LHCN-M2 (cell line): ENCODE data around the gene MYRFL. TPM values are rescaled to one million over a fixed set of nuclear protein-coding genes. Genes with fewer than 3 reads are reported as not detected.

Source experiments
- DNase-seq: peaks from one replicate; pipeline ENCODE4 v3.0.0-alpha.2; 2012; ENCODE audit warnings: low read depth
- total RNA-seq: library from RNA; depleted of rRNA; stranded (reverse); fragments of >200 nt; gene quantifications from 2 replicates; pipeline ENCODE4 v1.2.3, GENCODE V29; 2014

The MYRFL gene
- total RNA-seq, 1 experiment from 2014 or later, result not detected

DNA sequence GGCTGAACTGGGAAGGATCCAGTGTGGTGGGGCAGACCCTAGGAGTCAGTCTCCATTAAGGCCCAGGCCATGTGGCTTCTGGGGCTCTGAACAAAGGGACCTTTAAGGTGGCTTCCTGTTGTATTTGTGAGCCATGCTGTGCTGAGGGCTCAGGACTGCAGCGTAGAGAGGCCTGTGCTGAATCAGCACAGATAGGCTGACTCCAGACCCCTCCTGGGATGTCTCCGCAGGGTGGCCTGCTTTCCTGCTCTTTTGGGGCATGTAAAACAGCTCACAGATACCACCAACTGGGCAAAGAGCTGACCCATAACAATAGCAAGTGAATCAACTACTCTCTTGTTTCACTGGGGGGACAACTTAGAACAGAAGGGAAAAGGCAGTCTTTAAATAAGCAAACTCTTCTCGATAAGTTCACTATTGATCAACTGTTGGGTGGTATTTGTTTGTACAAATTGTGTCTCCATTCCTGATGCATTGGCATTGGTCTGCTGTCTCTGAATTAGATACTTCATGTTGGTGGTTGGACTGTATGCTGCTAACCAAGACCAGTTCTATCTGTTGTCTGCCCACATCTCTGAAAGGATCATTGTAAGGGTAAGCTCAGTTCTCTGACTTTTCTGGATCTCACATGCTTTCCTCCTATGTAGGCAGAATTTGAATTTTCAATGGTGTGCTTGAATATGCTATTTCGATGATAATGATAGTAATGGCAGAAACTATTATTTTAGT, 71.8 kb downstream of the MYRFL start:
- no peak for DNase-seq

DNA sequence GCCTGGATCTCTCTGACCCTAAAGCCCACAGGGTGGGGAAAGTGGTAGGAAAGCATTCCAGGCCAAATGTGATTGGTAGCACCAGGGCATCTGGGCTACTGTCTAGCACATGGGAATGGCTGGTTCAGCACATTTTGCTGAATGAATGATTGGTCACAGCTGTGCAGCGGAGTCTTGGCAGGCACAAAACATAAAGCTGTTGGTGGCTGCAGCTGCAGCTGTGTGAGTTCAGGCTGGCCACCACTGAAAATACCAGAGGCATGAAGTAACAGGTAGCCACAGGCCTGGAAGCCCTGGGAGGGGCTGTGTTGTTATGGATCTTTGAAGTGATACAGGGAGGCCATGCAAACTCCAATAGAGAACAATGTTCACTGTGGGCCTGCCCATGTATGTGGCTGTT, 72.7 kb downstream of the MYRFL start:
- DNase-seq, result peak; percentile 98

DNA sequence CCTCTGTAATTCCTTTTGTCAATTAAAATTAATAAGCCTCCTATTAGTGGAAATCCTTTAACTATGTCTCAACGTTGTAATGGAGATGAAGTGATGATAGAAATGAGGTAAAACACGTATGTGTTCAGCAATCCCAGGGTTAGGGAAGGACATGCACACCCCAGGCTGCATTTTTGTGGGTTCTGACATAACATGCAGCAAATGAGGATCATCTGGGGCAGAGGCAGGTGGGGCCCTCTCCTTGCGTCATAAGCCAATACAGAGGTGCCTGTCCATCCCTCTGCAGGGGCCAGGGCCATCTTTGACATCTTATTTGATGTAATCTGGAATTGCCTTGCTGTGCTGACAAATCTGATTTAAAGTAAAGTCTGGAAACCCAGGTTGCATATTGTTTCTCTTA, 73.2 kb downstream of the MYRFL start:
- DNase-seq, result peak; percentile 82

DNA sequence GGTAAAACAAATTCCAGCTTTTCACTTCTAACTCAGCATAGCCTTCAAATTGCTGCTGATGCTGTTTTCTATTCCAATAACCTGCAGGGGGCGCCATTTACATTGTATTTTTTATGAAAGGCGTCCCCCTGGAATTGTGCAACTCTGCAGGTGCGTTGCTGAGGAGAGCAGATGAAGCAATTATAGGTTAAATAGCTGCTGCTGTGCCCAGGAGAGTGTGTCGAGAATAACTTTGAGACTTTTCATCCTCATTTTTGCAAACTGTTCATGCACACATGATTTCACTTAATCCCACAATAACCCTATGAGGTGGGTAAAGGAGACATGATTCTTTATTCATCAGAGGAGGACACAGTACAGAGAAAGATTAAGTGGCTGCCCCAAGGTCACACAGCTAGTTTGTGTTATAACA, 75.7 kb downstream of the MYRFL start:
- DNase-seq, result peak; percentile 62

DNA sequence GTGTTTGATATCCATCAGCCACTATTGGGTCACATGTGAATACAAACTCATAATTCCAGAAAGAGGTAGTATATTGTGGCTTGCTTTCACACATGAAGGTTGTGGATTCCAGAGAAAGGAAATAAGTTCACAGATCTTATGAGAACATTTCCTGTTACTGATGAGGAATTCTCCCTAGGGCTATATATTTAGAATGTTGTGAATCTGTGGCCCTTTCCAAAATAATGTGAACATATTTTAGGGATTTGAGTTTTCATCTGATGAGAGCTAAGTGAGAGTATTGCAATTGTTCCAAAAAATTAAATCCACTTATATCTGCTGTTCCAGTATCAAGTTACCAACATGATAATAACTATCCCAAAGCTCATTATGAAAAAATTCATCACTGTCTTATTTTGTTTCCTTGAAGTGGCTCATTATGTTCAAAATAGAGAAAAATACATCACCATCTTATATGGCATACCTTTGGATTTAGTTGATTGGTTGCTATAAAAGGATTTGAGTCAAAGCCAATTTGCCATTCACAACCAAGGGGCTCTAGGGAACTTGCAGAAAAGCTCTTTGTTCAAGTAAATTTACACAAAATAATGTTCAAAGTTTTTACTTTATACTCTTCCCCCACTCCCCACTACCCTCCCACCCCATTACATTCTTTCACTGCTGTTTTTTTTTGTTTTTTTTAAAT, 76.3 kb downstream of the MYRFL start:
- DNase-seq, result no peak

DNA sequence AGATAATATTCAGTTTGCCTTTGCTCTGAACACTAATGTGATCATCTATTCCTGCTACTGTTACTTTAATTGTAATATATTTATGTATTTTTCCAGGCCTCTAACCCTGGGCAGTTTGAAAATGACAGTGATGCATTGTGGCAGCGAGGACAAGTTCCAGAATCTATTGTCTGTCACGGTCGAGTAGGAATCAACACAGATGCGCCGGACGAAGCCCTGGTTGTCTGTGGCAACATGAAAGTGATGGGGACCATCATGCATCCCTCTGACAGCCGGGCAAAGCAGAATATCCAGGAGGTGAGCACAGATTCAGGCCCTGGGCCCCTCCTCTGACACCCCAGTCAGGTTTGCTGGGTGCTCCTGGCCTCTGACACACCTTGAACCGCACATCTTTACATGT, 78.5 kb downstream of the MYRFL start:
- DNase-seq, result no peak

DNA sequence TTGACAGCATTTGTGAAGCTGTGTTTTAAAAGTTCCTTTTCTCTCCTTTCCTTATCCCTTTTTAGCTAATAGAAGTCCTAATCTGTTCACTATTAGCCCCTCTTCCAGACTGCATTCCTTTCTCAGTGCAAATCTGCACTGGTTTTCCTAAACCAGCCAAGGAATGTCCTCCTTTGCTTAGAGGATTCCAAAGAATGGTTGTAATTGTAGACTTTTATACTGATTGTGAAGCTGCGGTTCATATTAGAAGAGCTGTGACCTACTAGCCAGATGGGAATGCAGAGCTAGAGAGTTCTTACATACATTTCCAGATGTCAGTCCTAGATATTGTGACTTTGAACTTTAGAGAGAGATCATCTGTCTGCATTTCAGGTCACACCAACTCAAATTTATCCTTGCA, 79.8 kb downstream of the MYRFL start:
- peak; percentile 27 for DNase-seq

DNA sequence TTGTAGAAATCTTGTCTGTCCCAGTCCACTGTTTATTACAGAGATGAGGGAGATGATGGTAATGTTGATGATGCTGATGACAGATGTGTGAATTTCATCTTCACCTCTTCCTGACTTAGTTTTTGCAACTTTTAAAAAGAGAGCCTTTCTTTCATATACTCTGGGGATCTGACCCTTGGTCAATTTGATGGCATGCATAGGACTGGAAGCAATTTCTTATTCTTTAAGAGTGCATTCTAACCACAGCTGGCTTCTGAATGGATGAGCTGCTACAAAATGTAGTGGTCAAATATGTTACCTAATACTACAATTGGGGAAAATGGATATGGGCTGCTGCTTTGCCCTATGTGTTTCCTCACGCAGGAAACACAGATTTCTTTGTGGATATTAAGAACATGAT, 80.8 kb downstream of the MYRFL start:
- no peak for DNase-seq

DNA sequence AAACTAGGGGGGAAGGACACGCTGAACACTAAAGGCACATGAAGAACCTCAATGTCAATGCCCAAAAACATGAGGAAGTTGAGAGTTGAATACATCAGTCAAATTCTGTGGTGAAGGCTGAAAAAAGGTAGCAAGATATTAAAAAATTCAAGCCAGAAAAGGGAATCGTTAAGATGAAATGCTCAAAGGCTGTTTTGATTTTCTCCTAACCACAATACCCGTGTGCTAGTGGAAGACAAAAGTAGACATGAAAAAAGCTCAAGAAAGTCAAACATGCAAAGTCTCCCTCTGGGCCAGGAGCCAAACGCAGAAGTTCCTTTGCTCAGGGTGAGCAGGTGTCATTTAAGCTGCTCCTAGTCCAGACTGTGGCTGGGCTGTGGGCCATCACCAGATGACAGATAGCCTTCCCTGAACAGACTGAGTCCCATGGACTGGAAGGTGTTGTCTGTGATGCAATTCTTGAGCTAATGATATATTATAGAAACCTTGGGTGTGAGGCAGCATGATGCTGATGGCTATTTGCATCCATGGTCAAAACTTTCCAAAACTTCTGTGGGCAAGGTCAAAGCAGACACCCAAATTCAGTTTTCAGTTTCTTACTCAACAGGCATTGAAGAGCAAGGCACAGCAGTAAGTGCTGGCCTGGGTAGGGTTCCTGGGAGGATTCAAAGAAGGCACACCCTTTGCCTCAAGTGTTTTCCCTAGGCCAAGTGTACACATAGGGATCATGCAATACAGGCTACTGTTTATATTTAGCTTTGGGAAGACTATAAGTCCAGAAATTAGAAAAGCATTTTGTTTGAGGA, 81.6 kb downstream of the MYRFL start:
- DNase-seq, result no peak

DNA sequence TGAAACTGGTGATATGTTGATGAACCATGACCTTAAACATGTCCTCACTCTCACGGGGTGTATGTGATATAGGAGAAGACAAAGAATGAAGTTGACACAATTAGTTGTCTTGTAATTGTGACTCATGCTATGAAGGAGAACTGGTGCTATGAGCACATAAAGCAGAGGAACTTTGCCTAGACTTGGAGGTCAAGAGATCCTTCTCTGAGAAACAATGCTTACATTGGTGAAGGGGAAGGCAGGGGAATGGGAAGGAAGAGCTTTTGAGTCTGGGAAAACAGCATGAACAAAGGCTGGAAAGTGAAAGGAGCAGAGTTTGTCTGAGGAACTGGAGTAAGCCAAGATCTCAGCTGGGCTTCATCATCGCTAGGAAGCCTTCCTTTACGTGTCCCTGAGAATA, 83.2 kb downstream of the MYRFL start:
- no peak for DNase-seq

DNA sequence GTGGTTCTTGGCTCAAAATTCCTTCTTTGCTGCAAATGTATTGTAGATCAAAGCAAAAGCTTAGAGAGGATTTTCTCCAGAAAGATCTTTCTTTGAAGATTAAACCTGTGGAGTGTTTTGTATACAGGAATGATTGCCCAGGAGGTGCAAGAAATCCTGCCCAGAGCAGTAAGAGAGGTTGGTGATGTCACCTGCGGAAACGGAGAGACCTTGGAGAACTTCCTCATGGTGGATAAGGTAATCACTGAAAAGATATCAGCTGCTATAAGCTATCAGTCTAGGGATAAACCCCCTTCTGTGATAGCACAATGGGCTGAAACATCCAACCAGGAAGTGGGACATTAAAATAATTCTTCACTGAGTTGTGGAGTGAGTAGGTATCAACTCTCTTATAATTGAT, 85.7 kb downstream of the MYRFL start:
- no peak for DNase-seq

DNA sequence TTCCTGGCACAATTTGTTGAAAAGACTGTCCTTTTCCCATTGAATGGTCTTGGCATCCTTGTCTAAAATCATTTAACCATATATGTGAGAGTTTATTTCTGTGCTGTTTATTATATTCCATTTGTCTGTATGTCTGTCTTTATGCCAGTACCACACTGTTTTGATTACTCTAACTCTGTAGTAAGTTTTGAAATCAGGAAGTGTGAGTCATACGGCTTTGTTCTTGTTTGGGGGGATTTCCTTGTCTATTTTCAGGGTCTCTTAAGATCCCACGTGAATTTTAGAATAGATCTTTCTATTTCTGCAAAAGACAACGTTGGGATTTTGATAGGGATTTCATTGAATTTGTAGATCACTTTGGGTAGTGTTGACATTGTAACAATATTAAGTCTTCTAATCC, 88.5 kb downstream of the MYRFL start:
- DNase-seq, result no peak

DNA sequence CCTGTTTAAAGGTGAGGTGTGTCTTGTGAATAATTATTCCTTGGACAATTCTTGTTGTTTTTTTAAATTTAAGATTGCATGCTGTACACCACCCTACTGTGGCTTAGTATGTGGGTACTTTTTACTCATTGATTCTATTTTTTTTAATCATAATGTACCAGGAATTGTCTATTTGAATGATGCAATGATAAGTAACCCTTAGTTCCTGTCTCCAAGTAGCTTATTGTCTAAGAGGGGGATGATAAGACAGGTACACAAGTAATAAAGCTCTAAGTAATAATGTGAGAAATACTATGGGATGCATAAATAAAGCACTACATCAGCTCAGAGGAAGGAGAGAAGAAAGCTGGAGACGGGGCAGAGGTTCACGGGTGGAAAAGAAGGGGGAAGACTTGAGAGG, 90.9 kb downstream of the MYRFL start:
- DNase-seq, result no peak

DNA sequence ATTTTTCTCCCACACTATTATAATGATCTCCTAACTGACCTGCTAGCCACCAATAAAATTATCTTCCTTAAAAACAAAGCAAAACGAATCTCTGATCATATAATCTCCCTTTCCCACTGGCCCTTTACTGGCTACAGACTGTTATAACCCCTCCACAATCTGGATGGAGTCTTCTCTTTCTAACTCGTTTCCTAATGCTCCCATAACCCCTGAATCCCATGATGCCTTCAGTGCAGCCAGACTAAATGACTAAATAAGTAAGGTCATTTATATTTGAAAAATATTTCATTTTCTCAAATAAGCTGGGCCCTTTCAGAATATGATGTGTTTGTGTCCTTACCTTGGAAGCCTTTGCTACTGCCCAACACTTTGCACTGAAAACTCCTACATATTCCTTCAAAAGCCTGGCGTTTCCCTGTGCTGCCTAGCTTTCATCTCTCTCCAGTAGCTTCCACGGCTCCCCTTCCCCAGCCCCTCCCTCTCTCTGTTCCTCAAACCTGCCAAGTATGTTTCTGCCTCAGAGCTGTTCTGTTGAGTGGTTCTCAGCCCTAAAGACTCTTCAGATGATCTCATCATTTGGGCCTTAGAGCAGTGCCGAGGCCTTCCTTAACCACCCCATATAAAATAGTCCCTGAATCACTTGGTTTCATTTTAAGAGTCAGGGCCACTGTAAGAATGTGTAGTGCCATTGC, 91.7 kb downstream of the MYRFL start:
- no peak for DNase-seq

DNA sequence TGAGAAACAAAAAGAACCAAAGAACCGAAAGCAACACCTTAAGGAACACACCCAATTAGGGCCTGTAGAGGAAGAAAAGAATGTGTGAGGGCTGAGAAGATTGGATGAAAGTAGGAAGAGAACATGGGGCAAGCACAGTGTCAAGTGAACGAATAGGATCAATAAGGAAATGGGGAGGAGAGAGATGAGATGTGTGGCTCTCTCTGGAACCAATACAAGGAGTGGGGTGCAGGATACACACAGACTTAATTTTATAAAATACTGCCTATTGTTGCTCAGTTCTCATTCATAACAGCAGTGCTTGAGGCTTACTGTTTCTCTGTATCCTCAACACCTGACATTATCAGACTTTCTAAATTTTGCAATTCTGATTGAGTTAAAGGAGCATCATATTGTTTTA, 93.3 kb downstream of the MYRFL start:
- DNase-seq, result no peak

DNA sequence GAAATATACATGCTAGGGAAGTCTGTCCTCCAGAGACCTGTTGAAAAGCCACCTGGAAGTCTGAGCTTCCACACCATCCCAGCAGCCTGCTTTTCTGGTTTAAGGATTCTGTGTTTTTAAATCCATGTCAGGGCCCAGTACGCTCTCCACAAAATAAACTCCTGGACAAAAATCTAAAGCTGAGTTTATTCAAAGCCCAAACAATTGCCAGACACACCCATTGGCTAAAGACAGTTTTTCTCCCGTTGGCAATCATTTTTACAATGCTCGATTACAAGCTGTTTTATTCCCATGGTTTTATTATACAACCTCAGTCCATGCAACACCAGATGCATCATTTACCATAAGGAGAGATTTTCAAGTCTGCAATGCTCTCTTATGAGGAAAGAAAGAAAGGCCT, 94.5 kb downstream of the MYRFL start:
- DNase-seq, result no peak

DNA sequence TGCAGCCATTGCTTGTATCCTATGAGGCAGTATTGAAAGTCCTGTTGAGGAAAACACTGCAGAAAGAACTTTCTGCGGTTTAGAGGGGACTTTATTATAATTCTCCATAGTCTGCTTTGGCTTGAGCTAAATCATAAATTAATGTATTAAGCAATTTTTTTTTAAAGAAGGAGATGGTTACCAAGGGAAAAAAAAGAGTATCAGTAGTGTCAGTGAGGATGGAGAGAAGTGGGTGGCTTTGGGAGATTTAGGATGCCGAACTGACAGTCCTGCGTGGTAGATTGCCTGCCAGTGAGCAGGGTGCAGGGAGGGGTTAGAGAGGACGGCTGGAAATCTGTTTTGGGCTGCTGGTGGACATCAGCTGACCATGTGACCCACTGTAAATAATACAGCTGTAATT, 96.8 kb downstream of the MYRFL start:
- no peak for DNase-seq

DNA sequence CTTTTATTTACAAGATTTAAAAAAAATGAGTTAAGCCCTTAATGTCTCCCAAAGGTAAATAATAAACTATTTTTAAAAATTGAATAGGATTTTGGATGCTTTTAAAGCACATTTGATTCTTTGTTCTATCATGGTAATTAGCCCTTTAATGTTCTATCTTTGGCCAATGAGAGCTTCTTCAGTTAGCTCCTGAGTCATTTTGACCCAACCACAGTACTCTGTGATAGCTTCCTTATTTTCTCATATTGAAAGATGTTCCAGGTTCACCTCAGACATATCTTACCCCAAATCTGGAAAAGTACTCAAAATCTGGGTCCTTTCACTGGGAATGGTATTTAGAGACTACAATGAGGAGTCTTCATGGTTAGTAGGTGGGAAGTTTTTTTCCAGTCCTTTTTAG, 98.0 kb downstream of the MYRFL start:
- no peak for DNase-seq

DNA sequence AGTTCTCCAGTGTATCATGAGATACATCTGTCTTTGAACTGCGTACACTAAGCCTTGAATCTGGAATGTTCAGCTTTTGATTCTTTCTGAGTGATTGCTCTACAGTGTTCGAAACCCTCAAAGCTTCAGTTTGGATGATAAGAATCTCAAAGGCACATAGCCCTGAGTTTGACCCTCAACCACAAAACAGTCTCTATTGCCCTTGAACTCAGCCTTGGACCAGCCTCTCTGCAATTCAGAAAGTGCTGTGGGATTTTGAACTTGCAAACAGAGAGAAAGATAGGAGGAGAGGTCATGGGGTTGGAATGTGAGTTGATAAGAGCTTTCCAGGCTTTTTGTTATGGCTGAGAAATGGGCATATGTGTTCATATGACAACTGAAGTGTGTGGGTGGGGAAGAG, 100.3 kb downstream of the MYRFL start:
- no peak for DNase-seq

DNA sequence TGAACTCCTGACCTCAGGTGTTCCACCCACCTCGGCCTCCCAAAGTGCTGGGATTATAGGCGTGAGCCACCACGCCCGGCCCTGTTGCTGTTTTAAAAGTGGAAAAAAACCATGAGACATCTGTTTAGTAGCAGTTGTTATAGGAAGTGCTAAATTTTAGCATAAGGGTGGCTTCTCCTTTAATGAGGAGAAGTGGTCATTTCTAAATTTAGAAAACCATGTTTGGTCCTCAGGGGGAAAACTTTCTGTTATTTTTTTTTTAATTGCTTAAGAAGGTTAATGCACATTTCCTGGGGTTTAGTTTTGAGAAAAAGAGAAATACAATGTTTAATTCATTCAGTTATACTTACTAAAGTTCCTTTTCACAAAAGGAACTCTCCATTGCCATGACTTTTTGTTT, 102.1 kb downstream of the MYRFL start:
- DNase-seq, result no peak

DNA sequence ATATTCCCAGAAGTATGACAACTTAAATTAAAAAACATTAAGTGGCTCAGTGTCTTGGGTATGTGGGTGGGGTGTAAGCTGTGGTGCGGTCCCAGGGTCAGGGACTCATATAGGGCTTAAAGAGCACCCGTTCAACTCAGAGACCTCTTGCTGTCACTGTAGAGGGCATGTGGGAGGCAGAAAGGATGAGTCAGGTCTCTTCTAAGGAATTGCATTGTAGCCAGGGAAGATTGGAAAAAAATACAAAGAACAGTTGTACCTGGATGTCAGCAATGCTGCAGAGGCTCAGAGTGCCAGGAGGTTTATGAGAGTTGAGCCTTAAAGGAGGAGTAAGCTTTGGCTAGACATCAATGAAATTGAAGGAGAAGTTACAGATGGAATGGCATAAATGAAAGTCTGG, 104.1 kb downstream of the MYRFL start:
- DNase-seq, result peak; percentile 14

DNA sequence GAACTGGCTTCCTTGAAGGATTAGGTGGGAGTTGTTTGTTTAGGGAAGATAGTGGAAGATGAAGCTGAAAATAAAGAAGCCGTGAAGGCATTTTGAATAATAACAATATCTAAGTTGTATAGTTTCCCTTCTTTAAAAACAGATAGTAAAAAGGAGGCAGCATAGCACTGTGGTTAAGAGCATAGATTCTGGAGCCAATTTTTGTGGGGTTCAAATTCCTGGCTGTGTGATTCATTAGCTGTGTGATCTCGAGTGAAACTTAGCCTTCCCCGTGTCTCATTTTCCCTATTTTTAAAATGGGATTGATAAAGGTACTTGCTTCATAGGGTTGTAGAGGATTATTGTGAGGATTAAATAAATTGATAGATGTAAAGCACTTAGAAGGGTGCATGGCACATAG, 104.5 kb downstream of the MYRFL start:
- DNase-seq, result no peak
